C4-2B (cell line): ENCODE results near the gene CFAP45.
A peak's percentile ranks its signal among the peaks of the same experiment; 100 is the strongest.

ENCODE experiments used
- H3K27ac ChIP-seq: fragments of 450-650 bp; 2 replicates; pipeline ENCODE4 v1.5.1; 2017
- CTCF ChIP-seq: fragments of 450-650 bp; conservative IDR thresholded peaks from 2 replicates; pipeline ENCODE4 v1.5.1; 2017; ENCODE audit warnings: mild to moderate bottlenecking
- ZFX ChIP-seq: fragments of 450-650 bp; IDR thresholded peaks from 2 replicates; pipeline ENCODE4 v1.6.1; 2017

CFAP45 gene

GRCh38 chr1:159882527-159882862, 17.5 kb downstream of the CFAP45 start:
- TF ChIP-seq CTCF = no peak
- TF ChIP-seq ZFX = no peak
- H3K27ac ChIP-seq = no peak overlapping the region

- TF ChIP-seq CTCF (no peak), ZFX (no peak)
- H3K27ac ChIP-seq = 0 out of 2 replicates have a peak overlapping the region, but pooled peaks have one; percentile 2
Measured at GRCh38 chr1:159881622-159882526, 18.1 kb downstream of the CFAP45 start.

DNA sequence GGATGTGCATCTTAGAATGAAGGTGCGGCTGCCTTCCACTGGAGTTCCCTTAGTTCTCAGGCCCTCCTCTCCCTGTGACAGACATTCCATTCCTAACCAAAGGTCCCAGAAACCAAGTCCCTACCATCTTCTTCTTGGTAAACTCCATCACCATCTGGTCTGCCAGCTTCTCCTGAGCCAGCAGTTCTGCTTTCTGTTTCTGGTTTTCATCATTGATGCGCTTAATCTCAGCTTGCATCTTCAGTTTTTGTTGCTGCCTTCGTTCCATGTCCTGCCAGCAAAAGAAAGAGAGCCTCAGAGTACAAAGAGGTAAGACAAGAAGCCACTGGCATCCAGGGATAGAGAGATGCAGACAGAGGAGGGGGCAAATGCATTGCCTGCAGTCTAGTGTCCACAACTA, 19.5 kb downstream of the CFAP45 start:
- no peak overlapping the region for H3K27ac ChIP-seq
- TF ChIP-seq ZFX = no peak
- TF ChIP-seq CTCF = no peak

DNA sequence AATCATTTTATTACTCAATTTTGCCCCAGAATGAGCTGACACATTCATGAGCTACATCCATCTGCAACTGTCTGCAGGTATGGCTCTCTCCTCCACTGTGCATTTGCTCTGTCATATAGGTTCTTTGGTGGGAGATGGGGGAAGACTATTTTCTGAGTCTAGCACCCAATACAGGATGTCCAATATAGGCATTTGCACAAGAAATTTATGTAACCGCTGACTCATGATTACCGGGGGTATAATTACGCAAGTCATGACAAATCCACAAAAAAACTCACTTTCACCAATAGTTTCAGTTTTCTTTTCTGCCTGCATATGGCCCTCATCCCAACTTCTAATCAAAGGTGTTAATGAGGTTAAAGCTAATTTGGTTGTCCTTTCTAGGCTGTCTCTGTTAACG, 20.0 kb downstream of the CFAP45 start:
- no peak for TF ChIP-seq ZFX
- TF ChIP-seq CTCF = no peak
- H3K27ac ChIP-seq = no peak overlapping the region

DNA sequence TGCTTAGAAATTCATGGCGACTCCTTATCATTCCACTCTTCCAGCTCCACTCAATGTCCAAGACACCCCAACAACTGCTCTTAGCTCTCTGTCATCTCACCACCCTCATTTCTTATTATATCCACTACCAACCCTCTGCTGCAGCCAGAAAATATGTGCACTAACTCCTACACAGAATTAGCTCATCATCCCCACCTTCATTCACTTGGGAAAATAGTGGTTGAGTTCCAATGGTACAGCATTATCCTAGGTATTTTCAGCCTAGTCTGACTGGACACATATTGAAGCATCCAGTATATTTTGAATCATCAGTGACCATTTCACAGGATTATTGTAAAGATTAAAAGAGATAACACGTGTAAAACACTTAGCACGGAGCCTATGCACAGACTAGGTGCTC, 20.8 kb downstream of the CFAP45 start:
- no peak overlapping the region for H3K27ac ChIP-seq
- TF ChIP-seq CTCF (no peak), ZFX (no peak)

DNA sequence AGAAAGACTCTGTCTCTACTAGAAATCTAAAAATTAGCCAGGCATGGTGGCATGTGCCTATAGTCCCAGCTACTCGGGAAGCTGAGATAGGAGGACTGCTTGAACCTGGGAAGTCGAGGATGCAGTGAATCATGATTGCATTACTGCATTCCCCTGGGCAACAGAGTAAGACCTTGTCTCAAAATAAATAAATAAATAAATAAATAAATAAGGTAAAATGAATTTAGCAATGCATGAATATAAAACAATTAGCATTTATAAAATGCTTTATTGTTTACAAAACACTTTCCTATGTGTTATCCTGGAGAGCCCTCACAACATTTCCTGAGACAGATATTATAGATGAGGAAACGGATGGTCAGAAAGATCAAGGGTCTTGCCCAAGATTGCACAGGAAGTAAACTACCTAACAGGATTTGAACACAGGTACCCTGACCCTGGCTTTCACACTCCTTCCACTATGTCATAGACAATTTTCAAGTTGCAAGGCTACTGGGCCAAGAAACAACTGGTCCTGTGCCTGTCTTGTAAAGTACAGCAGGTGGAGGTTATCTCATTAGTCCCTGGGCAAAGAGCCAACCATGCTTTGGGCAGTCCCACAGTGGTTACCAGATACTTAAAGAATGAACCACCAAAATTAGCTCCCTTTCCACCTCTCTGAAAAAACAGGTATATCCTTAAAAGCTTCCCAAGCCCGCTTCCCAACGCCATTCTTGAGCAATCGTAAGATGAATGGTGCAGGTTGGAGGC, 22.1 kb downstream of the CFAP45 start:
- no peak for TF ChIP-seq ZFX
- H3K27ac ChIP-seq = no peak overlapping the region

GRCh38 chr1:159873530-159874143, 26.3 kb downstream of the CFAP45 start:
- TF ChIP-seq CTCF (no peak), ZFX (no peak)
- no peak overlapping the region for H3K27ac ChIP-seq
